OCI-LY1 (cell line): ENCODE measurements around the gene CTNND2.

ENCODE experiments used
- H2AFZ ChIP-seq: fragments of 200-600 bp; sonication (generic), shearing (Covaris generic); 2 replicates; pipeline ENCODE4 v1.6.0; 2014; ENCODE audit warnings: antibody characterized with exemption, mild to moderate bottlenecking, low read length
- H3F3A ChIP-seq: fragments of 200-600 bp; sonication (generic), shearing (Covaris generic); 2 replicates; pipeline ENCODE4 v1.6.0; 2014; ENCODE audit warnings: mild to moderate bottlenecking, antibody characterized with exemption, low read length, moderate library complexity; ENCODE audit not compliant: insufficient read depth
- H3K27ac ChIP-seq: fragments of 200-600 bp; sonication (generic); 2 replicates; pipeline ENCODE4 v1.5.1; 2014; ENCODE audit warnings: low read length, mixed run types, mild to moderate bottlenecking, low read depth; ENCODE audit not compliant: poor library complexity, severe bottlenecking
- H3K27me3 ChIP-seq: fragments of 200-600 bp; sonication (generic); 2 replicates; pipeline ENCODE4 v1.6.0; 2014; ENCODE audit warnings: antibody characterized with exemption, mild to moderate bottlenecking, low read length, moderate library complexity; ENCODE audit not compliant: insufficient read depth
- H3K36me3 ChIP-seq: fragments of 200-600 bp; sonication (generic); 2 replicates; pipeline ENCODE4 v1.6.1; 2014; ENCODE audit warnings: mild to moderate bottlenecking, antibody characterized with exemption, low read length, moderate library complexity, mixed read lengths; ENCODE audit not compliant: insufficient read depth
- H3K4me1 ChIP-seq: fragments of 200-600 bp; sonication (generic); 2 replicates; pipeline ENCODE4 v1.5.1; 2014; ENCODE audit warnings: mild to moderate bottlenecking, low read length, moderate library complexity; ENCODE audit not compliant: insufficient read depth, severe bottlenecking
- H3K4me2 ChIP-seq: fragments of 200-600 bp; sonication (generic), shearing (Covaris generic); 2 replicates; pipeline ENCODE4 v1.6.1; 2014; ENCODE audit warnings: low read length
- H3K4me3 ChIP-seq: fragments of 200-600 bp; sonication (generic); 2 replicates; pipeline ENCODE4 v1.5.1; 2014; ENCODE audit warnings: low read length, low read depth, mild to moderate bottlenecking, mixed read lengths; ENCODE audit not compliant: poor library complexity, severe bottlenecking
- H3K79me2 ChIP-seq: fragments of 200-600 bp; shearing (Covaris generic); 2 replicates; pipeline ENCODE4 v1.6.1; 2016; ENCODE audit warnings: mixed run types, low read length, mixed read lengths; ENCODE audit not compliant: insufficient read depth
- H3K9ac ChIP-seq: fragments of 200-600 bp; sonication (generic), shearing (Covaris generic); 2 replicates; pipeline ENCODE4 v1.6.1; 2014; ENCODE audit warnings: mild to moderate bottlenecking, low read length, mixed read lengths
- H3K9me2 ChIP-seq: fragments of 200-600 bp; sonication (generic), shearing (Covaris generic); 2 replicates; pipeline ENCODE4 v1.6.1; 2014; ENCODE audit warnings: low read depth, mild to moderate bottlenecking, low read length, mixed read lengths
- H3K9me3 ChIP-seq: fragments of 200-600 bp; shearing (Covaris generic); 2 replicates; pipeline ENCODE4 v1.6.1; 2014; ENCODE audit warnings: low read length, mixed read lengths
- H4K20me1 ChIP-seq: fragments of 200-600 bp; sonication (generic), shearing (Covaris generic); 2 replicates; pipeline ENCODE4 v1.6.0; 2016; ENCODE audit warnings: mild to moderate bottlenecking, low read length; ENCODE audit not compliant: insufficient read depth
- EZH2 ChIP-seq: fragments of 200-600 bp; sonication (generic), shearing (Covaris generic); IDR thresholded peaks from 2 replicates; pipeline ENCODE4 v1.8.0; 2017; ENCODE audit warnings: borderline replicate concordance, mixed run types, mild to moderate bottlenecking, antibody characterized with exemption, low read length, moderate library complexity, mixed read lengths
- TF ChIP-seq, protein P1 (sequence below): fragments of 200-600 bp; sonication (generic), shearing (Covaris generic); IDR thresholded peaks from 2 replicates; pipeline ENCODE4 v1.5.1; 2017; ENCODE audit warnings: mild to moderate bottlenecking, antibody characterized with exemption, low read length, moderate library complexity, mixed read lengths

CTNND2 gene

DNA sequence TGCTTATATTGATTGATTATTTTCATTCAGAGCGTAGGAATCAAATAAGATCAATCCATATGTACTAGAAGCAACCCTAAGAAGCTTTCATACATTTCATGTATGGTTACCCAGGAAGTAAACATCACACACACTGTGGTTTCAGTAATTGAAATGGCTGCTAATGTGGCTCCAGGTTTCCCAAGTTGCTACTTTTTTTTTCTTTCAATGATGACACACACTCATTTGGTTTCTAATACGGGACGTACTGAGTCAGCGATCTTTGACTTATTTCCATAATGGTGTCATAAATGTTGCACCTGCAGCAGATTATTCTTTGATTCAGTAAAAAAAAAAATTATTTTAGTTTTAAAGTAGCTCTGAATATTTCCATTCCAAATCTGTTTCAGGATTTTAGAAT is 248.6 kb downstream of the CTNND2 start:
- TF ChIP-seq, protein P1, sequence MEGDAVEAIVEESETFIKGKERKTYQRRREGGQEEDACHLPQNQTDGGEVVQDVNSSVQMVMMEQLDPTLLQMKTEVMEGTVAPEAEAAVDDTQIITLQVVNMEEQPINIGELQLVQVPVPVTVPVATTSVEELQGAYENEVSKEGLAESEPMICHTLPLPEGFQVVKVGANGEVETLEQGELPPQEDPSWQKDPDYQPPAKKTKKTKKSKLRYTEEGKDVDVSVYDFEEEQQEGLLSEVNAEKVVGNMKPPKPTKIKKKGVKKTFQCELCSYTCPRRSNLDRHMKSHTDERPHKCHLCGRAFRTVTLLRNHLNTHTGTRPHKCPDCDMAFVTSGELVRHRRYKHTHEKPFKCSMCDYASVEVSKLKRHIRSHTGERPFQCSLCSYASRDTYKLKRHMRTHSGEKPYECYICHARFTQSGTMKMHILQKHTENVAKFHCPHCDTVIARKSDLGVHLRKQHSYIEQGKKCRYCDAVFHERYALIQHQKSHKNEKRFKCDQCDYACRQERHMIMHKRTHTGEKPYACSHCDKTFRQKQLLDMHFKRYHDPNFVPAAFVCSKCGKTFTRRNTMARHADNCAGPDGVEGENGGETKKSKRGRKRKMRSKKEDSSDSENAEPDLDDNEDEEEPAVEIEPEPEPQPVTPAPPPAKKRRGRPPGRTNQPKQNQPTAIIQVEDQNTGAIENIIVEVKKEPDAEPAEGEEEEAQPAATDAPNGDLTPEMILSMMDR = no peak
- no peak for TF ChIP-seq EZH2
- Histone ChIP-seq H3K9me3 (no peaks in the 10 kb centered on the region), H3K4me2 (no peak overlapping the region), H3K4me3 (no peak overlapping the region), H4K20me1 (no peaks in the 10 kb centered on the region), H3K27me3 (no peaks in the 10 kb centered on the region), H3K4me1 (no peaks in the 10 kb centered on the region), H3F3A (no peaks in the 10 kb centered on the region), H3K36me3 (no peaks in the 10 kb centered on the region), H2AFZ (no peak overlapping the region), H3K9ac (no peak overlapping the region), H3K27ac (no peak overlapping the region), H3K9me2 (no peaks in the 10 kb centered on the region), H3K79me2 (no peaks in the 10 kb centered on the region)

GRCh38 chr5:11650936-11651335 is 253.3 kb downstream of the CTNND2 start:
- no peaks in the 10 kb centered on the region for H3K79me2 ChIP-seq
- no peak for TF ChIP-seq EZH2
- TF ChIP-seq, protein P1 = no peak
- H3K9me3 ChIP-seq = no peaks in the 10 kb centered on the region
- H2AFZ ChIP-seq = no peak overlapping the region
- no peaks in the 10 kb centered on the region for H3F3A ChIP-seq
- no peaks in the 10 kb centered on the region for H4K20me1 ChIP-seq
- no peaks in the 10 kb centered on the region for H3K27me3 ChIP-seq
- H3K27ac ChIP-seq = no peak overlapping the region
- H3K4me2 ChIP-seq = no peak overlapping the region
- no peaks in the 10 kb centered on the region for H3K4me1 ChIP-seq
- no peaks in the 10 kb centered on the region for H3K9me2 ChIP-seq
- no peaks in the 10 kb centered on the region for H3K36me3 ChIP-seq
- H3K9ac ChIP-seq = no peak overlapping the region
- H3K4me3 ChIP-seq = no peak overlapping the region

DNA sequence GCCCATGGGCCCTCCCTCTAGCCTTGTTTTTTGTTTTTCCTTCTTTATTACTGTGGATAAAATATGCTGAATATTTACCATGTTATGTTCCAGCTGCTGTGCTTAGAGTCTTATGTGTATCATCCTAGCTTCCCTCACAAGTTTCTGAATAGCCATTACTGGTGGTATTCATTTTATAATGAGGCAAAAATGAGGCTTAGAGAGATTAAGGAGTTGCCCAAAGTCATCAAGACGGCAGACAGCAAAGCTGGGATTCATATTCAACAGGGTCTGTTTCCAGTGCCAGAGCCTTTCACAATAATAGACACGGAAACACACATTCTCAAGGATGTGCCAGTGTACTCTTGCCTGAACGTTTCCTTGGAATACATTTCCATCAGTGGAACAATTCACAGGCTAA is 258.1 kb downstream of the CTNND2 start:
- H3K9ac ChIP-seq = no peak overlapping the region
- no peak overlapping the region for H3K27ac ChIP-seq
- H2AFZ ChIP-seq = no peak overlapping the region
- no peaks in the 10 kb centered on the region for H4K20me1 ChIP-seq
- no peaks in the 10 kb centered on the region for H3F3A ChIP-seq
- H3K79me2 ChIP-seq = no peaks in the 10 kb centered on the region
- no peak overlapping the region for H3K4me2 ChIP-seq
- no peaks in the 10 kb centered on the region for H3K9me2 ChIP-seq
- H3K4me1 ChIP-seq = no peaks in the 10 kb centered on the region
- H3K36me3 ChIP-seq = no peaks in the 10 kb centered on the region
- no peak overlapping the region for H3K4me3 ChIP-seq
- H3K9me3 ChIP-seq = no peaks in the 10 kb centered on the region
- H3K27me3 ChIP-seq = no peaks in the 10 kb centered on the region
- TF ChIP-seq, protein P1 = no peak
- no peak for TF ChIP-seq EZH2
